DMS79 treated with DMSO at 0.1 percent for 48 hours (cell line): ENCODE results near the gene STAT1.

Source experiments
- DNase-seq: peaks from one replicate; lab custom pipeline; 2025; lab: John Stamatoyannopoulos, UW

Gene STAT1

DNA sequence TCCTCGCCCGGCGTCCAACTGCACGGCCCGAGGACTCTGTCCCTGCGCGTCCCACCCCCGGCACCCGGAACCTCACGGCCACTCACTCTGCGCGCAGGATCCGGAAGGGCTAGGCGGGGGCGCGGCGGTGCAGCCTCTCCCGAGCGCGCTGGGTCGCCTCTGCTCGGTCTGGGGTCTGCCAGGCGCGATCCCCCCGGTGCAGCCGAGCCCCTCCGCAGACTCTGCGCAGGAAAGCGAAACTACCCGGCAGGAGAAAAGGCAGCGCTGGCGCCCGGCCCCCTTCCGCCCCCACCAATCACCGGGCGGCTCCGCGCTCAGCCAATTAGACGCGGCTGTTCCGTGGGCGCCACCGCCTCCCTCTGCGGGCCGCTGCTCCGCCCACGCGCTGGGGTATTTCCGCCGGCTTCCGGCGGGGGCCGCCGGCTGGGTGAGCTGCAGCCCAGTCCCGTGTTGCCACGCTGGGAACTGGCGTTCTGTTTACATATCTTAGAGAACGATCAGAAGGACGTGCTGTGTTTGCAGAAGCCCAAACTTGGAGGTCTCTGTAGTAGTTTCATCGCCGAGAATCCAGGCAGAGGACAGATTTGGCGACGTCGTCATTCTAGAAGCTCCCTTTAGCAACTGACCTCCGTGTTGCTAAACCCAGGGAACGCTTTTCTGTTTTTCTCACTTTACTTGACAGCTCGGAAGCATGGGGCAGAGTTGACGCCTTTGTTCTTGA, at the start of gene STAT1:
STAT1 (minus strand) TSS at position 240 of the 721 bp plus-strand sequence. CDS start 4,168 bp downstream, outside the sequence.
- DNase-seq = peak; percentile 93

DNA sequence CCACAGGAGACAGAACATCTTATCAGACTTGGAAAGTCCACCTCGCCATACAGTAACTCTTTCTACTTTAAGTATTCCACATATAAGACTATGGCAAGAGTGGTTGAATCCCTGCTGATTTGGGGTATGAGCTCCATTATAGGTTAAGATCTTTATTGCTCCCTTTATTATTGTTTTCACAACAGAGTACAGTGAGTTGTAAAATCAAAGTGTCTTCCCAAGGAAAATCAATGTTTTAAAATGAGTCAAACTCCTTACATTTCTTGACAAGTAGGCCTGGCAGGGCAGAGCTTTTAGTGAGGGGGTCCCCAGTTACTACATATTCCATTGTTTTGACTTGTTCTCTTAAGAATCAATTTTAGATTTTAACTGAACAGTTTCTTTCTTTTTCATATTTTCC, 49.6 kb upstream of the STAT1 start:
- no peak for DNase-seq

DNA sequence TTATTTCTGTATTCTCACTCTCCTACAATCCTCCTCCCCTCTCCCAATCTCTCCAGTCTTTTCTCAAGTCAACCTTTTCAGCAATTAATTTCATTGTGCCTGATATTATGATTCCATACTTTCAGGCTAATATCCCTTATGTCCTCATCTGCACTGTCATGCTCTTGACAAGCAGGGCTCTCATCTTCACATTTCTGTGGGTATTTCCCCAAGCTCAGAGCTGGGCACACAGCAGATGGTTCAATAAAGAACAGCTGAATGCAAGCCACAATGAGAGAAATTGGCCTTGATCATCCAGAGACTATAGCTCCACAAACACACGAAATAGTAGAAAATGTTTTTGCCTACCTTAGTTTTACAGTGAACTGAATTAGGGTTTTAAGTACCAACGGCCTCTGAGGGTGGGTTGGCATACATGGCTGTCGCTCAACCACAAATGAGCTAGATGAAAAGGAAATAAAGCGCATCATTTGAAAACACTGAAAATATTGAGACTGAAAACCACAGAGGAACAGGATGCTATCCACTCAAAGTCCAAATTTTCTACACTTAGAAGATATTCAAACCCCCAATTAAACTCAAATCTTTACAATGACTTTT, 47.5 kb upstream of the STAT1 start:
- no peak for DNase-seq

GRCh38 chr2:191059308-191059707, 45.3 kb upstream of the STAT1 start:
- no peak for DNase-seq

GRCh38 chr2:191056228-191056627, 42.3 kb upstream of the STAT1 start:
- DNase-seq = no peak

DNA sequence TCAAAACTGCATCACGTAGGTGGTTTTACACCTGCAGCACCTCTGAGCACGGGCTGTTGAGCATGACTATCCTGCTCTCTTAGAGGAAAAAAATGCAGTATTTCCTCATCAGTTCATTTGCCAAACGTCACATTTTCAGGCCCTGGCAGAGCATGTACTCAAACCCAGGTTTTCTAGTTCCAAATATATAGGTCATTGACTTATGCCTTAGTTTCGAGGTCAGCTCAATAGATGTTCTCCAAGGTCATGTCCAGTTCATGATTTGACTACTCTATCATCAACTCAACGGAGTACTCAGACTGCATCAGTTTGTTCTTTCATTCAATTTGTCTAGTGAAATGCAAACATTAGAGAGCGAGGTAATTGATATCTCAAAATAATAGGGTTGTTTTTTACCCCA, 39.3 kb upstream of the STAT1 start:
- no peak for DNase-seq

GRCh38 chr2:191051825-191052778, 38.1 kb upstream of the STAT1 start:
- DNase-seq = peak; percentile 64

GRCh38 chr2:191051177-191051576, 37.2 kb upstream of the STAT1 start:
- DNase-seq = no peak

DNA sequence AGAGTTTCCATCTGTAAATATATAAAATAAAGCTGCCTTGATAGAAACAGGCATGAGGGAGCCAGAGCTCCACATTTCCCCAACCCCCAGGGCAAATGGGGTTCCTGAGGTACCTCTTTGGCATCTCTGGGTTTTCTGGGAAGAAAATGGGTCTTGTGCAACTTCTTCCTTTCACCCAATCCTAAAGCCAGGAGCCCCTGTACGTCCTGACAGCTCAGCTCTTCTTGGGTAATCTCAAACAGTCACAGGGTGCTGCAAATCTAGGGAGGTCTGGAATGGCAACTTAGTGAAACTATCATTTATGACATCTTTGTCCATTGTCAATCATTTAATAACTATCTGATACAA, 36.6 kb upstream of the STAT1 start:
- DNase-seq = no peak

DNA sequence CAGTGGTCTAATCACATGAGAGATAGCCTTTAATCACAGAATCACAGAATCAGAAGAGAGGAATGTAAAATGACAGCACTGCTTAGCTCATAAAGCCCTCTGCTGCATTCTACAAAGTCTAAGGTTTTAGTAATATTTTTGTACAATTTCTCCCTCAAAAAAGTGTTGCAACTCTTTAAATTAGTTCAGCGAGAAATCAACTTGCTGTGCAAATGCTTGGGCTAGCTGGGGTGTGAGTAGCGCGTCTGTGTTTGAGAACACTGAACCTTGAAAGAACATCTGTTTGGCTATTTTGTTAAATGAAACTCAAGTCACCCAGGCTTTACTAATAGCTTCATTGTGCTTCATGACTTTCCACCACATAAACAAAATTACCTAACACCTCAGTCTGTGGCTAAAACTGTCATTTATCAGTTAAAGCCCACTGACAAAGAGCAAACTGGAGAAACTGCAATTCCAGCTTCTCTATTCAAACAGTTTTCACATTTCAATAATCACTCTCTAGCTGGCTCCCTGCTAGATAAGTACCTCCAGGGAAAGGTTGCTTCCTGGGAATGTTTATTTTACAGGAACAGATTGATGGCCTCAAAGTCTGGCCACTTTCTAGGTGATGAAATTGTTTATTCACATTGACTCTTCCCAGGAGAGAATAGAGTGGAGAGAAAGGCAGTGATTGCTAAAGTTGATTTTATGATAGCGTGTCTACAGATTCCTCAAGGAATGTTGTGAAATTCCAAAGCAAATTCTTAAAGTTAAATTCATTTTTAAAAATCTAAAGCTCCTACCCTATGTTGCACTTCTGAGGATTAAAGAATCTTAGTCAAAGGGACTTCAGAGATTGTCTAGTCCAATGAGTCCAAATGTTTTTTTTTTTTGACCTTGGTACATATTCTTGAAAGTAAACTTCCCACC, 36.0 kb upstream of the STAT1 start:
- DNase-seq = no peak

GRCh38 chr2:191048073-191048472, 34.1 kb upstream of the STAT1 start:
- DNase-seq = no peak

GRCh38 chr2:191045141-191045540, 31.2 kb upstream of the STAT1 start:
- DNase-seq = no peak

DNA sequence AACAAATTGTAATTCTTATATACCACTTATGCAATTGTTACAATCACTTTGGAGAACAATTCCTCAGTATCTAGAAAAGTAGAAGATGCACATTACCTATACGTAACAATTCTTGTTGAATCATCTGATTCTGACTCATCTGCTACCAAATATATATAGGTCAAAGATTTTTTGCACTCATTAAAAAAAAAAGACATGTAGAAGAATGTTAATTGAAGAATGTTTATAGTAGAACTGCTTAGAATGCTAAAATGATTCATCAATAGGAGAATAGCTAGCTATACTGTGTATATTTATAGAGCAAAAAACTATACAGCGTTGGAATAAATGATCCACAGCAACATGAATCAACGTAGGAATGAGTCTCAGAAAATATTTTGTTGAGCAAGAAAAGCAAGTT, 29.5 kb upstream of the STAT1 start:
- DNase-seq = no peak

- peak; percentile 64 for DNase-seq
Measured at GRCh38 chr2:191041418-191042161, 27.6 kb upstream of the STAT1 start.

GRCh38 chr2:191039616-191040015, 25.6 kb upstream of the STAT1 start:
- DNase-seq = no peak

GRCh38 chr2:191038741-191039140, 24.8 kb upstream of the STAT1 start:
- DNase-seq = no peak

- DNase-seq = no peak
Measured at GRCh38 chr2:191038241-191038725, 24.3 kb upstream of the STAT1 start.

GRCh38 chr2:191037351-191037750, 23.4 kb upstream of the STAT1 start:
- no peak for DNase-seq

GRCh38 chr2:191036363-191036762, 22.4 kb upstream of the STAT1 start:
- DNase-seq = no peak

- no peak for DNase-seq
Measured at GRCh38 chr2:191032588-191033429, 18.8 kb upstream of the STAT1 start.
